HepG2 (cell line): ENCODE results near the gene GPA33. TPM values are rescaled to one million over a fixed set of nuclear protein-coding genes. Genes with fewer than 3 reads are reported as not detected.

Experiments used
- ADNP ChIP-seq: sonication (generic); formaldehyde crosslinking; IDR thresholded peaks from 2 replicates; pipeline ENCODE4 v1.4.0; 2020; ENCODE audit warnings: missing genetic modification reagents
- CHCHD3 ChIP-seq: sonication (generic); formaldehyde crosslinking; IDR thresholded peaks from 2 replicates; pipeline ENCODE4 v1.8.0; 2022; ENCODE audit warnings: mild to moderate bottlenecking, missing genetic modification reagents, moderate library complexity
- FOXC1 ChIP-seq: sonication (generic); formaldehyde crosslinking; IDR thresholded peaks from 2 replicates; pipeline ENCODE4 v1.8.0; 2022; ENCODE audit warnings: mild to moderate bottlenecking, missing genetic modification reagents, borderline replicate concordance
- JARID2 ChIP-seq: sonication (generic); formaldehyde crosslinking; IDR thresholded peaks from 2 replicates; pipeline ENCODE4 v1.8.1; 2023; ENCODE audit warnings: missing genetic modification reagents, inconsistent platforms; ENCODE audit not compliant: insufficient replicate concordance
- KLF9 ChIP-seq: IDR thresholded peaks from 2 replicates; pipeline ENCODE4 v1.6.1; 2016; ENCODE audit warnings: low read depth
- NFYC ChIP-seq: IDR thresholded peaks from 2 replicates; pipeline ENCODE4 v1.6.1; 2016; ENCODE audit warnings: missing genetic modification reagents, missing compliant biosample characterization
- PHF21A ChIP-seq: sonication (generic); formaldehyde crosslinking; IDR thresholded peaks from 2 replicates; pipeline ENCODE4 v1.5.0; 2020; ENCODE audit warnings: mild to moderate bottlenecking, missing genetic modification reagents
- ZFP82 ChIP-seq: sonication (generic); formaldehyde crosslinking; IDR thresholded peaks from 2 replicates; pipeline ENCODE4 v1.5.1; 2020; ENCODE audit warnings: mild to moderate bottlenecking, missing genetic modification reagents, borderline replicate concordance
- ZFY ChIP-seq: sonication (generic); formaldehyde crosslinking; IDR thresholded peaks from 2 replicates; pipeline ENCODE4 v1.4.0; 2020; ENCODE audit warnings: missing genetic modification reagents
- ZKSCAN5 ChIP-seq: sonication (generic); formaldehyde crosslinking; IDR thresholded peaks from 2 replicates; pipeline ENCODE4 v1.5.1; 2020; ENCODE audit warnings: mild to moderate bottlenecking, missing genetic modification reagents
- ZMAT3 ChIP-seq: sonication (generic); formaldehyde crosslinking; conservative IDR thresholded peaks from 2 replicates; pipeline ENCODE4 v1.7.0; 2021; ENCODE audit warnings: missing genetic modification reagents
- ZMYM3 ChIP-seq: sonication (generic); formaldehyde crosslinking; IDR thresholded peaks from 2 replicates; pipeline ENCODE4 v1.5.1; 2020; ENCODE audit warnings: mild to moderate bottlenecking, missing genetic modification reagents
- ZNF335 ChIP-seq: sonication (generic); formaldehyde crosslinking; IDR thresholded peaks from 2 replicates; pipeline ENCODE4 v1.4.0; 2020; ENCODE audit warnings: missing genetic modification reagents
- polyA plus RNA-seq, 8 experiments: library from polyadenylated mRNA; depleted of rRNA in 3 of 8; stranded (reverse) in 7 of 8; unstranded in 1 of 8; fragments of >200 nt; fragmentation: Illumina TruSeq in 4 of 8; extraction: Trizol in 4 of 8; gene quantifications; 2 replicates each; pipeline versions ENCODE4 v1.2.1 to v1.2.3, GENCODE V29; 2011 to 2016; ENCODE audit warnings: low read depth in 4 of 8, missing spikeins in 1 of 8, mixed read lengths in 1 of 8; ENCODE audit not compliant: insufficient read depth in 1 of 8
- total RNA-seq, 5 experiments: library from RNA; depleted of rRNA; stranded (reverse); fragments of >200 nt; fragmentation: Illumina TruSeq; extraction: Trizol; gene quantifications; 2 replicates each; pipeline ENCODE4 v1.2.3, GENCODE V29; 2016; ENCODE audit warnings: low read depth in 1 of 5
- TF ChIP-seq, protein P1 (sequence below): sonication (generic); formaldehyde crosslinking; IDR thresholded peaks from 2 replicates; pipeline ENCODE4 v1.4.0; 2020; ENCODE audit warnings: missing genetic modification reagents, borderline replicate concordance
- TF ChIP-seq, protein P2 (sequence below): sonication (generic); formaldehyde crosslinking; IDR thresholded peaks from 2 replicates; pipeline ENCODE4 v1.5.0; 2020; ENCODE audit warnings: mild to moderate bottlenecking, missing genetic modification reagents
- TF ChIP-seq, protein P3 (sequence below): sonication (generic); formaldehyde crosslinking; IDR thresholded peaks from 2 replicates; pipeline ENCODE4 v1.5.1; 2020; ENCODE audit warnings: mild to moderate bottlenecking, missing genetic modification reagents, moderate library complexity
- TF ChIP-seq, protein P4 (sequence below): sonication (generic); formaldehyde crosslinking; IDR thresholded peaks from 2 replicates; pipeline ENCODE4 v1.5.0; 2020; ENCODE audit warnings: missing genetic modification reagents, mild to moderate bottlenecking, borderline replicate concordance

The GPA33 gene
- total and polyA plus RNA-seq, 2 of the 13 experiments (the other 11 are each of a cell fraction or from before 2014, with no cell fraction given) = not detected

DNA sequence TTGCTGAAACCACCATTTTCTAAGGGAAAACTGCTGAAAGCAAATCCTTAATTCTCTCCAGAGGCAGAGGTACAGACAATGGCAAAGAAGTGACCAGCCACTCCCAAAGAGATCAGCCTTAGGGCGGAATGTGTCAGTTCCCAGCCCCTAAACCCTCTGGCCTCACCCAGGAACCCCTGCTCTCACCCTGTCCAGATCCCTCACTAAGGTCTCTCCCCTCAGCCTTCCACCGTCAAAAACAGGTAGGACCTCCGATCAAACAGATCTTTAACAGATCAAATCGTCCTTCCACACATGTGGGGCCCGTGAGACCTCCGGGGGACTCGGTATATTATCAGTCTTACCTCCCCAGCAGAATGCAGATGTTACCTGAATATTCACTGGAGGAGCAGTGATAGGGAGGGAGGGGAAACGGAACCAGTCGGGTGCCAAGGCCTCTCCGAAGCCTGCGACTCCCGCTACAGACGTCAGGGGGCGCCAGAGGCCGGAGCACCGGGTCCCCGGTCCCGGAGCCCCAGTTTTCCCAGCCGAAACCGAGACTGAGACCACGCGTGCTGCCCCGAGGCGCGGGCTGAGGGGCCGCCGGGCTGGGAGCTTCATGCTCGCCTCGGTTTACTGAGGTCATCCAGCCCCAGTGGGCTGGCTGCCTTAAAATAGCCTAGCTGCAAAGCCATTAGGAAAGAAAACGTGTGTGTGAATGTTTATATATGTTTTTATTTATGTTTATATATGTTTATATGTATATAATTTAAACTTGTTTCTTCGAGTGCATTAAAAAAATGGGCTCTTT lies 23.6 kb downstream of the GPA33 start (continued):
- TF ChIP-seq, protein P1, sequence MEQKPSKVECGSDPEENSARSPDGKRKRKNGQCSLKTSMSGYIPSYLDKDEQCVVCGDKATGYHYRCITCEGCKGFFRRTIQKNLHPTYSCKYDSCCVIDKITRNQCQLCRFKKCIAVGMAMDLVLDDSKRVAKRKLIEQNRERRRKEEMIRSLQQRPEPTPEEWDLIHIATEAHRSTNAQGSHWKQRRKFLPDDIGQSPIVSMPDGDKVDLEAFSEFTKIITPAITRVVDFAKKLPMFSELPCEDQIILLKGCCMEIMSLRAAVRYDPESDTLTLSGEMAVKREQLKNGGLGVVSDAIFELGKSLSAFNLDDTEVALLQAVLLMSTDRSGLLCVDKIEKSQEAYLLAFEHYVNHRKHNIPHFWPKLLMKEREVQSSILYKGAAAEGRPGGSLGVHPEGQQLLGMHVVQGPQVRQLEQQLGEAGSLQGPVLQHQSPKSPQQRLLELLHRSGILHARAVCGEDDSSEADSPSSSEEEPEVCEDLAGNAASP (CRISPR knock-in tag) = 0 out of 2 replicates have a peak, but pooled peaks have one; percentile 31
- no peak for TF ChIP-seq ZMAT3 (CRISPR knock-in tag)
- TF ChIP-seq ADNP (CRISPR knock-in tag) = no peak
- TF ChIP-seq, protein P2, sequence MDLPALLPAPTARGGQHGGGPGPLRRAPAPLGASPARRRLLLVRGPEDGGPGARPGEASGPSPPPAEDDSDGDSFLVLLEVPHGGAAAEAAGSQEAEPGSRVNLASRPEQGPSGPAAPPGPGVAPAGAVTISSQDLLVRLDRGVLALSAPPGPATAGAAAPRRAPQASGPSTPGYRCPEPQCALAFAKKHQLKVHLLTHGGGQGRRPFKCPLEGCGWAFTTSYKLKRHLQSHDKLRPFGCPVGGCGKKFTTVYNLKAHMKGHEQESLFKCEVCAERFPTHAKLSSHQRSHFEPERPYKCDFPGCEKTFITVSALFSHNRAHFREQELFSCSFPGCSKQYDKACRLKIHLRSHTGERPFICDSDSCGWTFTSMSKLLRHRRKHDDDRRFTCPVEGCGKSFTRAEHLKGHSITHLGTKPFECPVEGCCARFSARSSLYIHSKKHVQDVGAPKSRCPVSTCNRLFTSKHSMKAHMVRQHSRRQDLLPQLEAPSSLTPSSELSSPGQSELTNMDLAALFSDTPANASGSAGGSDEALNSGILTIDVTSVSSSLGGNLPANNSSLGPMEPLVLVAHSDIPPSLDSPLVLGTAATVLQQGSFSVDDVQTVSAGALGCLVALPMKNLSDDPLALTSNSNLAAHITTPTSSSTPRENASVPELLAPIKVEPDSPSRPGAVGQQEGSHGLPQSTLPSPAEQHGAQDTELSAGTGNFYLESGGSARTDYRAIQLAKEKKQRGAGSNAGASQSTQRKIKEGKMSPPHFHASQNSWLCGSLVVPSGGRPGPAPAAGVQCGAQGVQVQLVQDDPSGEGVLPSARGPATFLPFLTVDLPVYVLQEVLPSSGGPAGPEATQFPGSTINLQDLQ (CRISPR knock-in tag) = no peak
- TF ChIP-seq NFYC (CRISPR knock-in tag) = no peak
- no peak for TF ChIP-seq ZKSCAN5 (CRISPR knock-in tag)
- no peak for TF ChIP-seq ZMYM3
- TF ChIP-seq JARID2 (CRISPR knock-in tag) = no peak
- TF ChIP-seq ZNF335 (CRISPR knock-in tag) = no peak
- no peak for TF ChIP-seq CHCHD3 (CRISPR knock-in tag)
- TF ChIP-seq ZFP82 (CRISPR knock-in tag) = no peak
- TF ChIP-seq ZFY = no peak
- TF ChIP-seq, protein P3, sequence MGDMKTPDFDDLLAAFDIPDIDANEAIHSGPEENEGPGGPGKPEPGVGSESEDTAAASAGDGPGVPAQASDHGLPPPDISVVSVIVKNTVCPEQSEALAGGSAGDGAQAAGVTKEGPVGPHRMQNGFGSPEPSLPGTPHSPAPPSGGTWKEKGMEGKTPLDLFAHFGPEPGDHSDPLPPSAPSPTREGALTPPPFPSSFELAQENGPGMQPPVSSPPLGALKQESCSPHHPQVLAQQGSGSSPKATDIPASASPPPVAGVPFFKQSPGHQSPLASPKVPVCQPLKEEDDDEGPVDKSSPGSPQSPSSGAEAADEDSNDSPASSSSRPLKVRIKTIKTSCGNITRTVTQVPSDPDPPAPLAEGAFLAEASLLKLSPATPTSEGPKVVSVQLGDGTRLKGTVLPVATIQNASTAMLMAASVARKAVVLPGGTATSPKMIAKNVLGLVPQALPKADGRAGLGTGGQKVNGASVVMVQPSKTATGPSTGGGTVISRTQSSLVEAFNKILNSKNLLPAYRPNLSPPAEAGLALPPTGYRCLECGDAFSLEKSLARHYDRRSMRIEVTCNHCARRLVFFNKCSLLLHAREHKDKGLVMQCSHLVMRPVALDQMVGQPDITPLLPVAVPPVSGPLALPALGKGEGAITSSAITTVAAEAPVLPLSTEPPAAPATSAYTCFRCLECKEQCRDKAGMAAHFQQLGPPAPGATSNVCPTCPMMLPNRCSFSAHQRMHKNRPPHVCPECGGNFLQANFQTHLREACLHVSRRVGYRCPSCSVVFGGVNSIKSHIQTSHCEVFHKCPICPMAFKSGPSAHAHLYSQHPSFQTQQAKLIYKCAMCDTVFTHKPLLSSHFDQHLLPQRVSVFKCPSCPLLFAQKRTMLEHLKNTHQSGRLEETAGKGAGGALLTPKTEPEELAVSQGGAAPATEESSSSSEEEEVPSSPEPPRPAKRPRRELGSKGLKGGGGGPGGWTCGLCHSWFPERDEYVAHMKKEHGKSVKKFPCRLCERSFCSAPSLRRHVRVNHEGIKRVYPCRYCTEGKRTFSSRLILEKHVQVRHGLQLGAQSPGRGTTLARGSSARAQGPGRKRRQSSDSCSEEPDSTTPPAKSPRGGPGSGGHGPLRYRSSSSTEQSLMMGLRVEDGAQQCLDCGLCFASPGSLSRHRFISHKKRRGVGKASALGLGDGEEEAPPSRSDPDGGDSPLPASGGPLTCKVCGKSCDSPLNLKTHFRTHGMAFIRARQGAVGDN (CRISPR knock-in tag) = peak; percentile 62
- TF ChIP-seq, protein P4, sequence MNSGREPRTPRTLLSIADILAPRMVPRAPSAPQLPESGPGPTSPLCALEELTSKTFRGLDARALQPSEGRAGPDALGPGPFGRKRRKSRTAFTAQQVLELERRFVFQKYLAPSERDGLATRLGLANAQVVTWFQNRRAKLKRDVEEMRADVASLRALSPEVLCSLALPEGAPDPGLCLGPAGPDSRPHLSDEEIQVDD (CRISPR knock-in tag) = no peak
- no peak for TF ChIP-seq PHF21A (CRISPR knock-in tag)
- TF ChIP-seq FOXC1 (CRISPR knock-in tag) = peak; percentile 34; the same call in 1 of the 2 replicates
- no peak for TF ChIP-seq KLF9 (CRISPR knock-in tag)
